Natural killer cell treated with Interleukin-12 subunit alpha and Interleukin-12 subunit beta and Interleukin-15 and Interleukin-18, amount 100 ng/mL, for 72 hours (primary cell): Measurements from ENCODE around the gene ANO10. TPM values are rescaled to one million over a fixed set of nuclear protein-coding genes. Genes with fewer than 3 reads are reported as not detected.

Experiments
- ATAC-seq, 2 donors: fragments of 150-1000 bp; cut with Tn5 transposase in 1 of 2; sonication (Bioruptor Pico), chemical (Tn5 transposase) in 1 of 2; 2 replicates each; pipeline ENCODE4 v1.10.0; 2021
- DNase-seq: peaks from one replicate; pipeline ENCODE4 v3.0.0; 2022; ENCODE audit warnings: low spot score
- H3K27ac Mint-ChIP-seq, 2 donors: 1 replicate in 1 of 2; 2 replicates in 1 of 2; pipeline ENCODE4 v1.8.0; 2022; ENCODE audit warnings: mixed read lengths in 2 of 2, mild to moderate bottlenecking in 1 of 2, moderate library complexity in 1 of 2
- H3K27me3 Mint-ChIP-seq, 2 donors: 1 replicate in 1 of 2; 2 replicates in 1 of 2; pipeline ENCODE4 v1.8.0; 2022; ENCODE audit warnings: mixed read lengths in 2 of 2
- H3K36me3 Mint-ChIP-seq: one replicate; pipeline ENCODE4 v1.8.0; 2022; ENCODE audit warnings: mixed read lengths
- H3K4me1 Mint-ChIP-seq, 2 donors: 1 replicate in 1 of 2; 2 replicates in 1 of 2; pipeline ENCODE4 v1.8.0; 2022; ENCODE audit warnings: low read depth in 2 of 2, mixed read lengths in 2 of 2, mild to moderate bottlenecking in 1 of 2
- H3K4me3 Mint-ChIP-seq: one replicate; pipeline ENCODE4 v1.8.0; 2022; ENCODE audit warnings: mixed read lengths
- H3K9me3 Mint-ChIP-seq: 2 replicates; pipeline ENCODE4 v1.8.0; 2022; ENCODE audit warnings: mixed read lengths
- total RNA-seq, 2 donors: library from RNA; stranded (reverse); gene quantifications; one replicate each; pipeline ENCODE4 v1.2.3, GENCODE V29; 2022

ANO10 gene
- total RNA-seq, 2 donors from 2014 or later, result 11.8 to 15.4 TPM

DNA sequence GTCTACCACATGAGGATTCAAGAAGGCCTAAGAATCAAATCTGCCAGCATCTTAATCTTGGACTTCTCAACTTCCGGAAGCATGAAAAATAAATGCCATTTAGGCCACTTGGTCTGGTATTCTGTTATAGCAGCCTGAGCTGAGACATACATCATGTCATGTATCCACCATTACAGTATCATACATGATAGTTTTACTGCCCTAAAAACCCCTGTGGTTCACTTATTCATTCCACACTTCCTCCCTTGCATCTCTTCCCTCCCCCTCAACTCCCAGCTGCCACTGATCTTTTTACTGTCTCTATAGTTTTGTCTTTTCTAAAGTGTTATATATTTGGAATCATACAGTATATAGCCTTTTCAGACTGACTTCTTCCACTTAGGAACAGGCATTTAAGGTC is 173.7 kb downstream of the ANO10 start:
- DNase-seq (no peak), ATAC-seq (no peak)
- no peaks in the 10 kb centered on the region for H3K9me3 Mint-ChIP-seq
- no peak overlapping the region for H3K4me3 Mint-ChIP-seq
- no peak overlapping the region for H3K27ac Mint-ChIP-seq
- peaks cover 8 to 12% of the 10 kb centered on the region in 2 donors for H3K4me1 Mint-ChIP-seq
- H3K36me3 Mint-ChIP-seq, result no peaks in the 10 kb centered on the region
- no peaks in the 10 kb centered on the region for H3K27me3 Mint-ChIP-seq

DNA sequence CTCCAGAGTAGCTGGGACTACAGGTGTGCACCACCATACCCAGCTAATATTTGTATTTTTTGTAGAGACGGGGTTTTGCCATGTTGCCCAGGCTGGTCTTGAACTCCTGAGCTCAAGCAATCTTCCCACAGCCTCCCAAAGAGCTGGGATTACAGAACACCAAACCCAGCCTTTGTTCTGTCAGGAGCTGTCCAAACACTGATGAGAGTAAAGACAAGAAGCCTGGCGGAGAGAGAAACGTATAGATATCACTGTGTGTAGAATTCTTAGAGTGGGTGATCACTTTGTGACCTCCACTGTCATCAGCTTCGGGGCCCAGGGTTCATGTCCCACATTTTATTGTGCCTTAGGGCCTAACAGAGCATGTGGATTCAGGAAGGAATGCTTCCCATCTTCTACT is 176.0 kb downstream of the ANO10 start:
- no peaks in the 10 kb centered on the region for H3K36me3 Mint-ChIP-seq
- no peak for ATAC-seq
- DNase-seq, result no peak
- no peak overlapping the region for H3K27ac Mint-ChIP-seq
- no peaks in the 10 kb centered on the region for H3K9me3 Mint-ChIP-seq
- no peaks in the 10 kb centered on the region for H3K27me3 Mint-ChIP-seq
- peaks cover 15 to 17% of the 10 kb centered on the region in 2 donors for H3K4me1 Mint-ChIP-seq
- H3K4me3 Mint-ChIP-seq, result no peak overlapping the region

DNA sequence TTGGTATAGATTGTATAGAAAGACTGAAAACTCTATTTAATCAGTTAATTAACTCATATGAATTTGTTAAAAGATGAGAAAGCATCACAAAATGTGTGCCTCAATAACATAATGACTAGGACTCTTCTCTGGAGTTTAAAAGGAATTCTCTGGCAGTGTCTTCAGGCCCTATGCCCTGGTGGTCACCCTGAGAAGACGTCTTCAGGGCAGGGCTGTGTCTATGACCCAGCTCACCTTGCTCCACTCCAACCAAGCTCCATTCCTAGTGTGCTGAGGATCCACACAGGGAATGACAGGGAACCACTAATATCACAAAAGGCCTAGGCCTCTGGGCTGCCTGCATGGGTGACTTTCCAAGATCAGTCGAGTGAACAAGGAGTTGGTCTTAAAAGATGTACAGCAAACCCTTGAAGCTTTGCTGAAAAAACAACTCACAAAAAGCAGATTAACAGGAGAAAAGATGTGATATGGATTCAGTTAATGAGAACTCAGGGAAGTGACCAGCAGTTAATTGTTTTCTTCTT is 178.9 kb downstream of the ANO10 start:
- H3K27ac Mint-ChIP-seq, result no peak overlapping the region

DNA sequence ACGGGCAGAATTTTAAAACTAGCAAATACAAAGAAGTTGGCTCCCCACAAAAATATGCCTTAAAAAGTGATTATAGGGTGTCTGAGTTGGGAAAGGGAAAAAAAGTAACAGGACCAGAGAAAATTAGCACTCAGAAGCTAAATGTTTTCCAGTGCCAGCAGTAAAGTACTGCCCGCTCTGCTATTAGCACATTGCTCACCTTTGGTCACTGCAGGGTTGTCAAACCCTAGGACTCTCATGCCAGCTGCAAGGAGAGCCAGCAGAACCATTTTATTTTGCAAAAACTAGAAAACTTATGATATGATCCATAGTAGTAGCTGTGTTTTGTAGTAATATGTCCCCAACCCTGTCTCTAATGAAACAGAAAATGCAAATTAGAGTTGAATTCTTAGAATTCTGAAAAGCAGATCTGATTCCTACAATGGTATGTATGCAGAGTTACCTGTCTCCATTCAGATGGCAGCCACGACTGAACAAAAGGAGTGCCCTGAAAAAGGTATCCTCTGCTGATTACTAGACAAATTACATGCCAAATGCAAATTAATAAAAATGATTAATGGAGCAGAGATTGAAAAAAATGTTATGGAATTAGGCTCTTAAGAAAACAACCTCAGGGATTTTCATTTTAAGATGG is 185.2 kb downstream of the ANO10 start:
- H3K27ac Mint-ChIP-seq, result no peak overlapping the region
- peaks cover 22% of the 10 kb centered on the region for H3K36me3 Mint-ChIP-seq
- peaks cover 2% of the 10 kb centered on the region for H3K9me3 Mint-ChIP-seq
- no peak for DNase-seq
- peaks cover 8 to 11% of the 10 kb centered on the region in 2 donors for H3K4me1 Mint-ChIP-seq
- H3K4me3 Mint-ChIP-seq, result no peak overlapping the region
- ATAC-seq, result no peak
- H3K27me3 Mint-ChIP-seq, result no peaks in the 10 kb centered on the region

More for the DNA sequence above, 178.9 kb downstream of the ANO10 start:
- DNase-seq (no peak), ATAC-seq (no peak)
- Mint-ChIP-seq H3K36me3 (peaks cover 16% of the 10 kb centered on the region), H3K27me3 (no peaks in the 10 kb centered on the region), H3K9me3 (no peaks in the 10 kb centered on the region), H3K4me3 (no peak overlapping the region), H3K4me1 (peaks cover 13 to 14% of the 10 kb centered on the region in 2 donors)

DNA sequence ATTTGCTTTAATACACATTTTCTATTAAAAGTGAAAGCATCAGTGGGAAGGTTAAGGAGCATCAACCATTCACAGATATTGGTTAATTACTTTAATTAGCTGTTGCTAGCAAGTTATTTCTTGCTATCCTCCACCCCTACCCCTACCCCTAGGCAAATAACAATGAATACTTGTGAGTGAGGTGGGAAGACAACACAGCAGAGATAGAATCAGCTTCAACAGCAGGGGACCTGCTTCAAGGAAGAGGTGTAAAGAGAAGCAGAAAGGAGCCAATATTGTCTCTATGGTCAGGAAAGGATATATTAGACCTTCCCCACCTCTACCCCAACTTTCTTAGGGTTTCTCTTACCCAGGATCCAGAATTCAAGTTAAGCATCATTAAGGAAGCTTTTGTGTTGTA is 186.1 kb downstream of the ANO10 start:
- no peak for DNase-seq
- no peaks in the 10 kb centered on the region for H3K27me3 Mint-ChIP-seq
- no peak overlapping the region for H3K27ac Mint-ChIP-seq
- H3K4me1 Mint-ChIP-seq, result peaks cover 3 to 7% of the 10 kb centered on the region in 2 donors
- no peak overlapping the region for H3K4me3 Mint-ChIP-seq
- no peak for ATAC-seq
- H3K9me3 Mint-ChIP-seq, result peaks cover 6% of the 10 kb centered on the region
- H3K36me3 Mint-ChIP-seq, result peaks cover 22% of the 10 kb centered on the region

DNA sequence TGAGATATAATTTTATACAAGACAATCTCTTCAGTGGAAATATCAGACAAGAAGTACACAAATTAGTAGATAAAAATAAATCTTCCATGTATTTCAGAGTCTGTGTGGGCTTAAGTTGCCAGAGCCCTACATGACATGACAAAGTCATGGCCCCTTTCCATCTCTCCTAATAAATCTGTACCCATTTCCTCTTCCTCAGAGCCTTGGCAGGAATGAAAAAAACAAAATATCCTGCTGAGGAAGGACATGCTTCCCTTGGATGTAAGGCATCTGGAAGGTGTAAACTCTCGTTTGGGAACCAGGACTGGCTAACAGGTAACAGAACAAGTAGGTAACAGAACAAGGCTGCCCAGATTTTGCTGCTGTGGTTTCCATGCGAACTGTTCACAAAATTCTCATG is 187.4 kb downstream of the ANO10 start:
- no peak overlapping the region for H3K4me3 Mint-ChIP-seq
- no peaks in the 10 kb centered on the region for H3K27me3 Mint-ChIP-seq
- peaks cover 15% of the 10 kb centered on the region for H3K36me3 Mint-ChIP-seq
- DNase-seq (no peak), ATAC-seq (no peak)
- H3K27ac Mint-ChIP-seq, result no peak overlapping the region
- H3K4me1 Mint-ChIP-seq, result peaks cover 0 to 5% of the 10 kb centered on the region in 2 donors
- H3K9me3 Mint-ChIP-seq, result peaks cover 6% of the 10 kb centered on the region

DNA sequence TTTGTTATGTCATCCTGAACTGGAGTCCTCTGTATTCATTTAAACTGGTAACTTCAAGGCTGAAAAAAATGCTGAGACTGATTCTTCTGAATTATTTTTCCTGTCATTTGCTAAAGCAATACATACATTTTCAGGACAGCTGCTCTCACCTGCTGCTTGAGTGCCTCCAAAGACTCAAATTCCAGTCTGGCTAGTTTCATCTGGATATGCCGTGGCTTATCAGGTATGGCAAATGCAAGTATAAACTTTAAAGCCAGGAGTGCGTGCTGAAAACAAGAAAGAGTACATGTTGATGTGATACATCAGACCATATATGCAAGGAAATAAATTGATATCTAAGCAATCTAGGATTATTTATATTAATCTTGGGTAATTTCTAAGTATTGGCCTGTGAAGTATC is 189.3 kb downstream of the ANO10 start:
- no peak for ATAC-seq

DNA sequence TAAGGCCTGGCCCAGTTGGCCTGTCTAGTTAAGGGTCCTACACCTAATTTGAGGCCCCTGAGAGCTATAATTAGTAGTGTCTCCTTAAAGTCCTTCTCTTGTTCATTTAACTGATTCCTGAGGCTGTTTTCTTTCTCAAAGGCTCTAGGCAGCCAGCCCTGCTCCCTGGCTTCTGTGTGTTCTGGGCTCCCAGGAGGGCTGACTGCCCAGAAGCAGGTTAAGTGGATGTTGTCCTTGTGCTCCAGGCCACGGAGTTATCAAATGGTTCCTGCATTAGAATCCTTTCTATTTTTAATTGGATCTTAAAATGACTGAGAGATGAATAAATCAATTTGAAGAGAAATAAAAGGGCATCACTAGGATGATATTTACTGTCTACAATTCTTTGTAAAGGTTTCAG is 195.4 kb downstream of the ANO10 start:
- Mint-ChIP-seq H3K4me3 (no peak overlapping the region), H3K9me3 (peaks cover 2% of the 10 kb centered on the region), H3K27me3 (no peaks in the 10 kb centered on the region), H3K4me1 (peaks cover 0 to 2% of the 10 kb centered on the region in 2 donors), H3K27ac (no peak overlapping the region), H3K36me3 (no peaks in the 10 kb centered on the region)
- ATAC-seq (no peak), DNase-seq (no peak)

More for the DNA sequence above, 189.3 kb downstream of the ANO10 start:
- Mint-ChIP-seq H3K4me1 (peaks cover 0 to 2% of the 10 kb centered on the region in 2 donors), H3K4me3 (no peak overlapping the region), H3K36me3 (peaks cover 6% of the 10 kb centered on the region), H3K27me3 (no peaks in the 10 kb centered on the region), H3K27ac (no peak overlapping the region), H3K9me3 (peaks cover 6% of the 10 kb centered on the region)
- DNase-seq, result no peak

DNA sequence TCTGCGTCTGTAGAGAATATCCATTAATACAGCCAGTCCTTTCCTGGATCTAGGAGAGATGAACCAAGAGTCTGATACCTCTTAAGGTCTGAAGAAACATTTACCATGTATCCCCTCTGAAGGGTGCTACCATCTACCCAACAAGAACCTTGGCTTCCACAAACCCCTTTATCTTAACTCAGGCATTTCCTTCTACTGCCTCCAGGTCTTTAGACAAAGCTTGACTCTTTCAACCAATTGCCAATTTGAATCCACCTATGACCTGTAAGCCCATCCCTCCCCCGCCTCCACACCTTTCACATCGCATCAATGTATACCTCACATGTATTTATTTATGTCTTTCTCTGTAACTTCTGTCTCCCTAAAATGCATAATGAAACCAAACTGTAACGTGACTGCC is 196.0 kb downstream of the ANO10 start:
- ATAC-seq (no peak), DNase-seq (no peak)
- Mint-ChIP-seq H3K27ac (no peak overlapping the region), H3K4me3 (no peak overlapping the region), H3K9me3 (no peaks in the 10 kb centered on the region), H3K36me3 (no peaks in the 10 kb centered on the region), H3K27me3 (no peaks in the 10 kb centered on the region), H3K4me1 (no peaks in the 10 kb centered on the region)

DNA sequence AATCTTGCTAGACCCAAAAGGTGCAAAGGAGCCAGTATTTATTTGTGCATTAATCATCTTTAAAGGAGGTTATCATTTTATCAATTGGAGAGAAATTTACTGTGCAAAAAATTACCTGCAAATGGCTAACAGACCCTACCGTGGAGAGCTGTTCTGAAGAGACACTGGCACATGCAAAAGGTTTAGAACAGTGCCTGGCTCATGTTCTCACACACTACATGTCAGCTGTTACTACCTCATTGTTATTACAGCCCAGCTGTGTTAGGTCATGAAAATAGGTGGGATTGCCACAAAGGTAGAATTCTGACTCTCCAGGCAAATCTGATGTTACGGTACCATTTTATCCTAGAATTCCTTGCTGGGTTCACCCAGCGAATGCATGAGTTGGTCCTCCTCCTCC is 198.2 kb downstream of the ANO10 start:
- no peaks in the 10 kb centered on the region for H3K27me3 Mint-ChIP-seq
- ATAC-seq (no peak), DNase-seq (no peak)
- H3K9me3 Mint-ChIP-seq, result no peaks in the 10 kb centered on the region
- H3K36me3 Mint-ChIP-seq, result no peaks in the 10 kb centered on the region
- H3K4me1 Mint-ChIP-seq, result peaks cover 0 to 2% of the 10 kb centered on the region in 2 donors
- H3K4me3 Mint-ChIP-seq, result no peak overlapping the region
- H3K27ac Mint-ChIP-seq, result no peak overlapping the region

DNA sequence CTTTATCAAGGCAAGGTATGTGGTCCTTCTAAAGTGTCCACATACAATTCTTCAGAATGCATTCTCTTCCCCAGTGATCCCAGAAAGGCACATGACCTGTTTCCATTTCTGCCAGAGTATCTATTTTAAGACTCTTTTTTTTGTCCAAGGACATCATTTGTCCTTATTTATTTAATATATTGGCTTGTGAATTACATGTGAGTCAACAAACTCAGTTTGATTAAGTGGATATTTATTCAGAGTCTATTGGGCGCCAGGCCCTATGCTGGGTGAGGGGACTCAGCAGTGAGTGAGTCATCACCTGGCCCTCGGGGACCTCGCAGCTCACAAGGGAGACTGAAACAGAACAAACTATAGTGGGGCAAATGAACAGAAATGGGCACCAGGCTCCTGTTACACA is 198.7 kb downstream of the ANO10 start:
- Mint-ChIP-seq H3K27me3 (no peaks in the 10 kb centered on the region), H3K4me1 (peaks cover 0 to 2% of the 10 kb centered on the region in 2 donors), H3K27ac (no peak overlapping the region), H3K36me3 (no peaks in the 10 kb centered on the region), H3K4me3 (no peak overlapping the region), H3K9me3 (no peaks in the 10 kb centered on the region)
- no peak for DNase-seq
- ATAC-seq, result no peak

DNA sequence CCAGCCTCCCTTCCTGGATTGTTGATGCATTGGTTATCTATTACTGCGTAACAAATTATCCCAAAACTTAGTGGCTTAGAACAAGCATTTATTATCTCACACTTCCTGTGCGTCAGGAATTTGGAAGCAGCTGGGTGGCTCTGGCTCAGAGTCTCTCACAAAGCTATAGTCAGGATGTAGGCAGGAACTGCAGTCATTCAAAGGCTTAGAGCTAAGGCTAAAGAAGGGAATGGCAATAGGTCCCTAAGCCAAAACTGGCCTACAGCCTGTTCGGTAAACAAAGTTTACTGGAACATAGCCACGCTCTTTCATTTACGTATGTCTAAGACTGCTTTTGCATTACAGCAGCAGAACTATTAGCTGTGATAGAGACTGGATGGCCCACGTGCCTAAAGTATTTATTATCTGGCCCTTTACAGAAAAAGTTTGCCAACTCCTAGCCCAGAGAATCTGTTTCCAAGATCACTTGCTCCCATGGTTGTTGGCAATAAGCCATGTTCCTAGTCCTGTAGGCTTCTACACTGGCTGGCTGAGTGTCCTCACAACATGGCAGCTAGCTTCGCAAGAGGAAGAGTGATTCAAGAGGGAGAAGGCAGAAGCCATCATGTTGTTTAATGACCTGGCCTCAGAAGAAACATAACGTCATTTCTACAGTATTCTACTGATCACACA is 203.1 kb downstream of the ANO10 start:
- Mint-ChIP-seq H3K4me1 (peaks cover 2% of the 10 kb centered on the region in 2 donors), H3K27ac (no peak overlapping the region), H3K27me3 (no peaks in the 10 kb centered on the region), H3K4me3 (no peak overlapping the region), H3K36me3 (no peaks in the 10 kb centered on the region), H3K9me3 (no peaks in the 10 kb centered on the region)
- ATAC-seq, result no peak
- no peak for DNase-seq

DNA sequence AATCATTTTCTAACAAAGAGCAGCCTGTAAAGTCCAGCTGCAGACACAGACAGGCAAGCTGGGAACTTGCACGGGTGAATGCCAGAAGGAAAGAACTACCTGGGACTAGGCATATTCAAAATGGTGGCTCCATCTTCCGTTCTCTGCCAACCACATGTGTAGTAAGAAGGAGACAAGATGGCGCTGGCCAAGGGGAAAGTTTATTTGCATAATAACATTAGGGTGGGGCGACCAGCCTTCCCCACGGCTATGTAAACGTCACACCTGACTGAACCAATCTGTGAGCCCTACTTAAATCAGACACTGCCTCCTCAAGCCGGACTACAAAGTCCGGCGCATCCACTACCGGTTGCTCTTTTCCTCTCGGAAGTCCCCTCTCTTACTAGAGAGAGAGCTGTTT is 204.7 kb downstream of the ANO10 start:
- DNase-seq (no peak), ATAC-seq (no peak)
- Mint-ChIP-seq H3K4me3 (no peak overlapping the region), H3K36me3 (no peaks in the 10 kb centered on the region), H3K9me3 (no peaks in the 10 kb centered on the region), H3K27me3 (no peaks in the 10 kb centered on the region), H3K4me1 (peaks cover 8 to 9% of the 10 kb centered on the region in 2 donors), H3K27ac (no peak overlapping the region)

DNA sequence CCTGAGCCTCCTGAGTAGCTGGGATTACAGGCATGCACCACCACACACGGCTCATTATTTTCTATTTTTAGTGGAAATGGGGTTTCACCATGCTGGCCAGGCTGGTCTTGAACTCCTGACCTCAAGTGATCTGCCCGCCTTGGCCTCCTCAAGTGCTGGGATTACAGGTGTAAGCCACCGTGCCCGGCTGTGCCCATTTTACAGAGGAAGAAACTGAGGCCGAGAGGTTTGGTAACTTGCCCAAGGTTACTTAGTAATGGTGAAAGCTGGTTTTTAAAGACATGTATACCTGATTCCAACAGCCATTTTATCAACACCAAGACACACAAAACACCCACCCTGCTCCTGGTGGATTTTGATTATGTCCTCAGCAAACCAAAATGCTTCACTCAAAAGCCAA is 206.7 kb downstream of the ANO10 start:
- Mint-ChIP-seq H3K9me3 (no peaks in the 10 kb centered on the region), H3K36me3 (no peaks in the 10 kb centered on the region), H3K4me1 (peaks cover 8 to 9% of the 10 kb centered on the region in 2 donors), H3K4me3 (no peak overlapping the region), H3K27me3 (no peaks in the 10 kb centered on the region), H3K27ac (no peak overlapping the region)
- DNase-seq (no peak), ATAC-seq (no peak)
